Measurements from ENCODE around the gene ABCA4. TPM values are rescaled to one million over a fixed set of nuclear protein-coding genes. Genes with fewer than 3 reads are reported as not detected.

ABCA4 gene
- total RNA-seq, result 0.18 and 0.97 TPM in 2 replicates

GRCh38 chr1:94120991-94121390 is at the start of gene ABCA4:
Gene ABCA4, minus strand, starts transcription at chr1:94121148. Its CDS starts 103 bp downstream, at chr1:94121045.

Other genes starting within 250 kb of the ABCA4 start
- 20.0 and 30.3 TPM in 2 replicates for gene DNTTIP2, start 241.9 kb downstream of the ABCA4 start, total RNA-seq
- gene GCLM, start 211.7 kb downstream of the ABCA4 start, total RNA-seq, result 38.6 and 62.2 TPM in 2 replicates
- gene ARHGAP29, start 116.4 kb upstream of the ABCA4 start, total RNA-seq, result 44.8 and 53.8 TPM in 2 replicates